GM23338 (cell line): Measurements from ENCODE around the gene DUSP7. TPM values are rescaled to one million over a fixed set of nuclear protein-coding genes. Genes with fewer than 3 reads are reported as not detected.

Experiments
- ATAC-seq: fragments of 200-7000 bp; cut with Tn5 transposase; 3 replicates; pipeline ENCODE4 v1.9.1; 2020
- DNase-seq: peaks from one replicate; pipeline ENCODE4 v3.0.0-alpha.2; 2015; ENCODE audit warnings: low spot score
- H2AFZ ChIP-seq: fragments of 200-600 bp; sonication (generic); 2 replicates; pipeline ENCODE4 v1.8.0; 2016; ENCODE audit warnings: antibody characterized with exemption, mild to moderate bottlenecking, moderate library complexity
- H3F3A ChIP-seq: fragments of 200-600 bp; sonication (generic); replicated peaks from 2 replicates; pipeline ENCODE4 v1.8.0; 2017; ENCODE audit warnings: antibody characterized with exemption, mixed run types, low read depth
- H3K27ac ChIP-seq: fragments of 200-600 bp; sonication (generic); 2 replicates; pipeline ENCODE4 v1.6.1; 2016; ENCODE audit warnings: low read depth
- H3K27me3 ChIP-seq: fragments of 200-600 bp; sonication (generic); 2 replicates; pipeline ENCODE4 v1.8.0; 2016; ENCODE audit warnings: mild to moderate bottlenecking, mixed run types, moderate library complexity; ENCODE audit not compliant: insufficient read depth
- H3K36me3 ChIP-seq: fragments of 200-600 bp; sonication (generic); 2 replicates; pipeline ENCODE4 v1.8.0; 2016; ENCODE audit warnings: mild to moderate bottlenecking; ENCODE audit not compliant: insufficient read depth
- H3K4me1 ChIP-seq: fragments of 200-600 bp; sonication (generic); 2 replicates; pipeline ENCODE4 v1.8.0; 2016; ENCODE audit warnings: mild to moderate bottlenecking, moderate library complexity; ENCODE audit not compliant: insufficient read depth
- H3K4me2 ChIP-seq: fragments of 200-600 bp; sonication (generic); 2 replicates; pipeline ENCODE4 v1.7.1; 2017; ENCODE audit warnings: mixed run types
- H3K4me3 ChIP-seq: fragments of 200-600 bp; sonication (generic); 2 replicates; pipeline ENCODE4 v1.6.1; 2016; ENCODE audit warnings: mixed run types
- H3K79me2 ChIP-seq: fragments of 200-600 bp; sonication (generic); replicated peaks from 2 replicates; pipeline ENCODE4 v1.8.0; 2017; ENCODE audit warnings: mild to moderate bottlenecking; ENCODE audit not compliant: insufficient read depth
- H3K9me2 ChIP-seq: fragments of 200-600 bp; sonication (generic); 2 replicates; pipeline ENCODE4 v1.8.0; 2017; ENCODE audit not compliant: insufficient read depth
- H4K20me1 ChIP-seq: fragments of 200-600 bp; sonication (generic); replicated peaks from 2 replicates; pipeline ENCODE4 v1.8.0; 2017; ENCODE audit warnings: mild to moderate bottlenecking; ENCODE audit not compliant: insufficient read depth
- H3K27ac Mint-ChIP-seq: 2 replicates; pipeline ENCODE4 v1.8.0; 2020; ENCODE audit warnings: inconsistent platforms, mild to moderate bottlenecking, moderate library complexity, mixed read lengths
- H3K27me3 Mint-ChIP-seq: 3 replicates; pipeline ENCODE4 v1.8.0; 2022; ENCODE audit warnings: low read depth, mild to moderate bottlenecking, moderate library complexity, mixed read lengths, inconsistent platforms; ENCODE audit not compliant: insufficient read depth, poor library complexity
- H3K36me3 Mint-ChIP-seq: 3 replicates; pipeline ENCODE4 v1.8.0; 2021; ENCODE audit warnings: low read depth, mild to moderate bottlenecking, inconsistent platforms, moderate library complexity, mixed read lengths
- H3K4me1 Mint-ChIP-seq: 3 replicates; pipeline ENCODE4 v1.8.0; 2020; ENCODE audit warnings: mild to moderate bottlenecking, inconsistent platforms, mixed read lengths
- H3K4me3 Mint-ChIP-seq: 3 replicates; pipeline ENCODE4 v1.8.0; 2021; ENCODE audit warnings: moderate library complexity, mild to moderate bottlenecking, inconsistent platforms, mixed read lengths
- H3K9me3 Mint-ChIP-seq: 3 replicates; pipeline ENCODE4 v1.8.0; 2020; ENCODE audit warnings: moderate library complexity, mild to moderate bottlenecking, inconsistent platforms, mixed read lengths
- ETS1 ChIP-seq: IDR thresholded peaks from 2 replicates; pipeline ENCODE4 v1.6.1; 2016; ENCODE audit warnings: antibody characterized with exemption
- EZH2 ChIP-seq: fragments of 200-600 bp; sonication (generic); IDR thresholded peaks from one replicate; pipeline ENCODE4 v1.8.0; 2017; ENCODE audit warnings: antibody characterized with exemption, mild to moderate bottlenecking, low read depth; ENCODE audit not compliant: unreplicated experiment
- JUNB ChIP-seq: IDR thresholded peaks from one replicate; pipeline ENCODE4 v1.6.1; 2016; ENCODE audit warnings: antibody characterized with exemption; ENCODE audit not compliant: unreplicated experiment
- POLR2AphosphoS5 ChIP-seq: IDR thresholded peaks from 2 replicates; pipeline ENCODE4 v1.6.1; 2016; ENCODE audit warnings: antibody characterized with exemption, low read depth
- STAT1 ChIP-seq: IDR thresholded peaks from one replicate; pipeline ENCODE4 v1.6.1; 2016; ENCODE audit warnings: antibody characterized with exemption; ENCODE audit not compliant: unreplicated experiment
- ZNF114 ChIP-seq: fragments of 250-450 bp; sonication (Bioruptor Pico); IDR thresholded peaks from 2 replicates; pipeline ENCODE4 v1.5.0; 2020; ENCODE audit warnings: mild to moderate bottlenecking, moderate library complexity
- ZNF331 ChIP-seq: fragments of 250-450 bp; sonication (Bioruptor Pico); IDR thresholded peaks from 2 replicates; pipeline ENCODE4 v1.5.0; 2020; ENCODE audit warnings: low read depth, mild to moderate bottlenecking, moderate library complexity
- ZNF462 ChIP-seq: fragments of 250-450 bp; sonication (Bioruptor Pico); IDR thresholded peaks from 2 replicates; pipeline ENCODE4 v1.5.0; 2020; ENCODE audit warnings: mild to moderate bottlenecking, moderate library complexity
- polyA plus RNA-seq: library from polyadenylated mRNA; unstranded; fragments of >200 nt; fragmentation: Nextera tagmentation; extraction: Ambion mirVana; gene quantifications from 2 replicates; pipeline ENCODE4 v1.2.1, GENCODE V29; 2016
- total RNA-seq: library from RNA; depleted of rRNA; stranded (reverse); fragments of >200 nt; shearing (Covaris generic); gene quantifications from 2 replicates; pipeline ENCODE4 v1.2.3, GENCODE V29; 2014
- TF ChIP-seq, protein P1 (sequence below), 2 experiments: fragments of 200-600 bp in 1 of 2; sonication (generic) in 1 of 2; conservative IDR thresholded peaks; 2 replicates each; pipeline versions ENCODE4 v1.5.1 to v1.6.1; 2016 to 2017; ENCODE audit warnings: antibody characterized with exemption in 2 of 2, low read depth in 2 of 2, mild to moderate bottlenecking in 2 of 2, moderate library complexity in 1 of 2

The DUSP7 gene
- total and polyA plus RNA-seq, 2 experiments from 2014 or later, result 5.6 to 14.7 TPM

GRCh38 chr3:52082951-52083350 is 26.6 kb upstream of the DUSP7 start:
- H3K9me2 ChIP-seq, result no peaks in the 10 kb centered on the region

DNA sequence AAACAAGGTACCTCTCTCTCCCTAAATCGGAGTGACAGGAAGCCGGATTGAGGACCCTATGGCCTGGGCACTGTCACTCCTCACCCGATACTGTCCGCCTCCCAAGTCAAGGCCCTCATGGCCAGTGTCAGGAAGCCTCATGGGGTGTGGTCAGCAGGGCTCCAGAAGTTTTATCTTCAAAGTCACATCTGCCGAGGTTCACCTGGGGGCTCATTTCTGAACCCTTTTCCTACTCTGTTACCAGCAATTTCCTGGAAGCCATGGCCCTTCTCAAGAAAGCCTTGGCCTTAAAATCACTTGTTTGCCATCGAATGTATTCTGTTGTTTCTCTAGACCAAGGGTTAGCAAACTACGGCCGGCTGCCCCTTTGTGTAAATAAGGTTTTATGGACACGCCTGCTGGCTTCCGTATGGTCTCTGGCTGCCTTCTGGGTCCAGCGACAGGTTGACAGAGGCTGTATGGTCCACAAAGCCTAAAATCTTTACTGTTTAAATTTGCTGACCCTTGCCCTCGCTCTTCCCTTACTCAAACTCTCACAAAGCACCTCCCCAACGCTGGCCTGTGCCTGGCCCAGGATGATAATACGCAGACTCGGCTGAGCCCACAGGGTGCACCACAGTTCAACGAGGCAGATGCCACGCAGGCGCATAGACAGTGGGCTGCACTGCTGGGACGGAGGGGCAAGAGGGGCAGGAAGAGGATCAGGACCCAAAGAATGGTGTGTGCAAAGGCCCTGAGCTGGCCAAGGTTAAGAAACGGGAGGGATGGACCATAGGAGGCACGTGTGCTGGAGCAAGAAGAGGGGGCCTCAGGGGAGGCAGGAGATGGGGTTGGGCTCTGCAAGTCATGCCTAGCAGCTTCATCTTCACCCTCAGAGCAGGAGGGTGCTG is 24.7 kb upstream of the DUSP7 start:
- TF ChIP-seq POLR2AphosphoS5 (no peak), EZH2 (no peak), ZNF331 (no peak), ETS1 (no peak), JUNB (no peak), ZNF462 (CRISPR knock-in tag) (no peak), ZNF114 (CRISPR knock-in tag) (no peak)
- TF ChIP-seq, protein P1, sequence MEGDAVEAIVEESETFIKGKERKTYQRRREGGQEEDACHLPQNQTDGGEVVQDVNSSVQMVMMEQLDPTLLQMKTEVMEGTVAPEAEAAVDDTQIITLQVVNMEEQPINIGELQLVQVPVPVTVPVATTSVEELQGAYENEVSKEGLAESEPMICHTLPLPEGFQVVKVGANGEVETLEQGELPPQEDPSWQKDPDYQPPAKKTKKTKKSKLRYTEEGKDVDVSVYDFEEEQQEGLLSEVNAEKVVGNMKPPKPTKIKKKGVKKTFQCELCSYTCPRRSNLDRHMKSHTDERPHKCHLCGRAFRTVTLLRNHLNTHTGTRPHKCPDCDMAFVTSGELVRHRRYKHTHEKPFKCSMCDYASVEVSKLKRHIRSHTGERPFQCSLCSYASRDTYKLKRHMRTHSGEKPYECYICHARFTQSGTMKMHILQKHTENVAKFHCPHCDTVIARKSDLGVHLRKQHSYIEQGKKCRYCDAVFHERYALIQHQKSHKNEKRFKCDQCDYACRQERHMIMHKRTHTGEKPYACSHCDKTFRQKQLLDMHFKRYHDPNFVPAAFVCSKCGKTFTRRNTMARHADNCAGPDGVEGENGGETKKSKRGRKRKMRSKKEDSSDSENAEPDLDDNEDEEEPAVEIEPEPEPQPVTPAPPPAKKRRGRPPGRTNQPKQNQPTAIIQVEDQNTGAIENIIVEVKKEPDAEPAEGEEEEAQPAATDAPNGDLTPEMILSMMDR (conservative IDR thresholded peaks at IDR 0.05; ENCODE audit: low read depth in 2 of 2), result no peak
- Histone ChIP-seq H3K27ac (no peak overlapping the region), H4K20me1 (peaks cover 4% of the 10 kb centered on the region; the same call in 1 of the 2 replicates), H3K79me2 (no peaks in the 10 kb centered on the region), H3K9me2 (no peaks in the 10 kb centered on the region), H3K27me3 (no peaks in the 10 kb centered on the region), H3K4me1 (no peaks in the 10 kb centered on the region), H2AFZ (no peak overlapping the region), H3F3A (no peaks in the 10 kb centered on the region), H3K4me3 (no peak overlapping the region), H3K36me3 (no peaks in the 10 kb centered on the region), H3K4me2 (no peak overlapping the region)
- Mint-ChIP-seq H3K36me3 (no peaks in the 10 kb centered on the region; the same call in 2 of the 3 replicates), H3K27me3 (peaks cover 2% of the 10 kb centered on the region), H3K4me1 (peaks cover 4% of the 10 kb centered on the region; the same call in 1 of the 3 replicates), H3K4me3 (no peak overlapping the region), H3K27ac (no peak overlapping the region), H3K9me3 (no peaks in the 10 kb centered on the region)
- DNase-seq (no peak), ATAC-seq (no peak)

More at GRCh38 chr3:52082951-52083350, 26.6 kb upstream of the DUSP7 start:
- no peaks in the 10 kb centered on the region for H3F3A ChIP-seq
- TF ChIP-seq STAT1, result no peak
- H3K9me3 Mint-ChIP-seq, result no peaks in the 10 kb centered on the region
- H4K20me1 ChIP-seq, result peaks cover 4% of the 10 kb centered on the region
- no peak overlapping the region for H3K27ac Mint-ChIP-seq
- no peak overlapping the region for H3K4me3 Mint-ChIP-seq
- DNase-seq, result no peak
- no peak overlapping the region for H2AFZ ChIP-seq
- no peaks in the 10 kb centered on the region for H3K36me3 ChIP-seq
- no peaks in the 10 kb centered on the region for H3K27me3 ChIP-seq
- no peak for ATAC-seq
- H3K4me2 ChIP-seq, result no peak overlapping the region
- no peaks in the 10 kb centered on the region; the same call in 2 of the 3 replicates for H3K36me3 Mint-ChIP-seq
- H3K4me1 Mint-ChIP-seq, result peaks cover 4% of the 10 kb centered on the region; the same call in 1 of the 3 replicates
- no peak overlapping the region for H3K4me3 ChIP-seq
- peaks cover 5% of the 10 kb centered on the region for H3K27me3 Mint-ChIP-seq
- H3K27ac ChIP-seq, result no peak overlapping the region
- H3K79me2 ChIP-seq, result no peaks in the 10 kb centered on the region
- no peaks in the 10 kb centered on the region for H3K4me1 ChIP-seq
